MM.1S (cell line): ENCODE data around the gene LRRC32.

Experiments used
- CTCF ChIP-seq: fragments of 300-600 bp; sonication (generic); IDR thresholded peaks from 2 replicates; pipeline ENCODE4 v1.5.1; 2016; ENCODE audit warnings: antibody characterized with exemption, low read length, mixed read lengths
- EZH2 ChIP-seq: fragments of 300-600 bp; sonication (generic); optimal IDR thresholded peaks from 2 replicates; pipeline ENCODE3; 2017; ENCODE audit warnings: low read depth, mild to moderate bottlenecking, antibody characterized with exemption, low read length, mixed read lengths

GRCh38 chr11:76658231-76658630, 12.3 kb downstream of the LRRC32 start:
- TF ChIP-seq EZH2 (no peak), CTCF (no peak)
